Activated CD8-positive, alpha-beta memory T cell treated with anti-CD3 and anti-CD28 coated beads, Interleukin-2, amount 50 U/mL, for 24 hours (primary cell): ENCODE data around the gene RNF183.

Experiments used
- DNase-seq: peaks from one replicate; pipeline ENCODE4 v3.0.0-alpha.2; 2020; ENCODE audit errors: extremely low read depth

RNF183 gene

DNA sequence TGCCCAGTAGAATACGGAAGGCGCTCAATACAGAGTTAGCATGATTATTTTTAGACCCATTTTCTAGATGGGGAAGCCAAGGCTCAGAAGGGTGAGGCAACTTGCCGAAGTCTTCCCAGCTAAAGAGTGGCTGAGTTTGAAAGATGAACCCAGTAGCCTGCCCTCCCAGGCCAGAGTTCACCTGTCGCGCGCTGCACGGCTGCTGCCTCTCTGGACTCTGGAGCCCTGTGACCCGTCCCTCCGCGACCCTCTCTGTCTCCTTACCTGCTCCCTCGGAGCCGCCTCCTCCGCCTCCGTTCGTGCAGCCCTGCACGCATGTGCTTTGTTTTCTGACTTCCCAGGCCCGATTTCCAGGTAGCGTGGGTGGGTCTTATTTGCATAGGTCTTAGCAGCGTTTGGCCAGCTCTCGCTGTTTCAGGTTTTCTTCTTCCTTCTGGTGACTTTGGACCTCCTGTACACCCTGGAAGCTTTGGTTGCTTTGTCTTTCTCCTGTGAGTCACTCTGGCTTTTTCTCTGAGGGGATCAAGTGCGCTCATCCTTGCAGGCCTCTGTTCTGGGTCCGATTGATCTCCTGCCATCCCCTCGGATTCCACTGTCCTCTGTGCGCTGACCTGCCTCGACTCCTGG, at the start of gene RNF183:
TSS of gene RNF183 (minus strand) at position 585 of the 627 bp plus-strand sequence. CDS start 5,192 bp downstream, outside the sequence.
- DNase-seq: no peak

DNA sequence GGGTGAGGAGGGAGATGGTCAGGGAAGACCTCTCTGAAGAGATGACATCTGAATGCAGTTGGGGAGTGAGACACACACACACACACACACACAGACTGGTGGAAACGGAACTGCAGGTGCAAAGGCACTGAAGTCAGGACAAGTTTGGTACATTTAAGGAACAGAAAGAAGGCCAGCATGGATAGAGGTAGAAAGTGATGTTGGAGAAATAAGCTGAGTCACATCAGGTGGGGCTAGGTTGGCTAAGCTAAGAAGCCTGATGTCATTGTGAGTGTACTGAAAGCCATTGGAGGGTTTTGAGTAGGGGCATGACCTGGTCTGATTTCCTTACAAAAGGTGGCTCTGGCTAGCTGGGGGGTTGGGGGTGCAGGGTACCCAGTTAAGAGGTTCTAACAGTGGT, 49.2 kb upstream of the RNF183 start:
- DNase-seq: no peak

GRCh38 chr9:113352006-113352405, 48.8 kb upstream of the RNF183 start:
- no peak for DNase-seq

GRCh38 chr9:113350937-113351336, 47.8 kb upstream of the RNF183 start:
- no peak for DNase-seq

- DNase-seq: no peak
Measured at GRCh38 chr9:113350107-113350661, 47.0 kb upstream of the RNF183 start.

- DNase-seq: no peak
Measured at GRCh38 chr9:113349445-113350094, 46.4 kb upstream of the RNF183 start, which contains the start of gene BSPRY. Gene BSPRY, plus strand, starts transcription at chr9:113349541. Its CDS starts 39 bp downstream, at chr9:113349580.

- DNase-seq: no peak
Measured at GRCh38 chr9:113349066-113349444, 45.9 kb upstream of the RNF183 start.

DNA sequence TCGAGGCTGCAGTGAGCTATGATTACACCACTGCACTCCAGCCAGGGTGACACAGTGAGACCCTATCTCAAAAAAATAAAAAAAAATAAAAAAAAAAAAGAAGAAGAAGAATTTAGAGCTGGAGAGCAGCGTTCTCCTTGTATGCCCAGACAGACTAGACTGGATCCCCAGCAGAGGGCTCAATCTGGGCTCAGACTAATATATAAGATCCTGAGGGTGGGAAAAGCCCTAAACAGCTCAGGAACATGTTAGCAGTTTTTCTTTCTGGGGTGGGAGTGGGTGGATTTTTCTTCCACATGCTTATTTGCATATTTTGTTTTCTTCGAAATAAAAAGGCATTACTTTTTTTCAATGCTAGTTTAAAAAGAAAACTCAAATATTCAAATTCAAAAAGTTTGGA, 45.3 kb upstream of the RNF183 start:
- DNase-seq: no peak

- no peak for DNase-seq
Measured at GRCh38 chr9:113345671-113346070, 42.5 kb upstream of the RNF183 start.

DNA sequence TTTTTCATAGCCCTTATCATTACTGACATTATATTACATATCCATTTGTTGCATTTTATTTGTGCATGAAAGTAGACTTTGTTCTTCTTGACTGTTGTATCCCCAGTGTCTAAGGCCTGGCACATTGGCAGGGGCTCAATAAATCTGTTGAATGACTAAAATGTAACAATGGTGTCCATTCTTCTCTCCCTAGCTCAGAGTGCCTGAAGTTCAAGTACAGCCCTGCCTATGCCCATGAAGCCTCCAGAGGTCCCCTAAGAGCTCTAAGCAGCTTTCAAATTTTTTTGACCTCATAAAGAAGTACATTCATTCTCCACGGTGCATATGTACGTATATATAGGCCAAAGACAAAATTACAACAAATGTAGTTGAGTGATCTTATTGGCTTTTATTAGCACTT, 42.0 kb upstream of the RNF183 start:
- no peak for DNase-seq

DNA sequence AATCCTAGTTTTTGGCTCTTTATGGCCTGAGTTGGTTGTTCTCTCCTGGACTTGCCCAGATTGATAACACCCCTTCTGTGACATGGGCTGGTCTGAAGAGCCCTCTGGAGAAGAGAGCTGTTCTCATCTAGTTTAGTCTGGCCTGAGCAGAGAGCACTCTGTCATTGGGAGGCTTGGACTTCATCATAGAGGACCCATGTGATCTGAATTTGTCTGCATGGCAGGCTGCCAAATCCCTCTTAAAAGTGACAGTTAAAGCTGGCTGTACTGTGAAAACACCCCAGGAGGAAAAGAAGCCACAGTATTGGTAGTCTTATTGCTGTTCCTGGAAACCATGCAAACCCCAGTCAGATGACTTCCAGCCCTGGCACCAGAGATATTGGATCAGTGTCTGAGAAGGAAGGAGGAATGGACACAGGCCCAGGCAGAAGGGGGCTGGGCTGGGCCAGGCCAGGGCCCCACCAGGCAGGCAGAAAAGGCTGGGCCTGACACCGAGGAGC, 40.6 kb upstream of the RNF183 start:
- no peak for DNase-seq

GRCh38 chr9:113341712-113342410, 38.7 kb upstream of the RNF183 start:
- DNase-seq: no peak

GRCh38 chr9:113340011-113340699, 37.0 kb upstream of the RNF183 start, which contains the start of gene WDR31:
Gene WDR31, minus strand, starts transcription at chr9:113340275. Its CDS starts 8,253 bp downstream, at chr9:113332022.
- peak; percentile 51 for DNase-seq

DNA sequence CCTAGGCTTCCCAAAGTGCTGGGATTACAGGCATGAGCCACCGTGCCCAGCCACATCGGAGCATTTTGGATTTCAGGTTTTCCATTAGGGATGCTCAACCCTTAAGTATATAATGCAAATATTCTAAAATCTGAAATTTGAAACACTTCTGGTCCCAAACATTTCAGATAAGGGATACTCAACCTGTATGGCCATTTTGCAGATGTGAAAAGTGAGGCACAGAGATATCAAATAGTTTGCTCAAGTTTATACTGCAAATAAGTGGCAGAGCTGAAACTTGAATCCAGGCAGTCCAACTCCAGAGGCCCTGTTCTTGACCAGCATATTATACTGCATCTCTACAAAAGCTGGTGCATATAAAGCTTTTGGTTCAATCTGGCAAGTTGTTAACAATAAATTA, 34.5 kb upstream of the RNF183 start:
- no peak for DNase-seq

- no peak for DNase-seq
Measured at GRCh38 chr9:113331780-113332179, 28.6 kb upstream of the RNF183 start.

- no peak for DNase-seq
Measured at GRCh38 chr9:113328045-113328782, 25.0 kb upstream of the RNF183 start.

- DNase-seq: no peak
Measured at GRCh38 chr9:113326230-113326629, 23.1 kb upstream of the RNF183 start.

DNA sequence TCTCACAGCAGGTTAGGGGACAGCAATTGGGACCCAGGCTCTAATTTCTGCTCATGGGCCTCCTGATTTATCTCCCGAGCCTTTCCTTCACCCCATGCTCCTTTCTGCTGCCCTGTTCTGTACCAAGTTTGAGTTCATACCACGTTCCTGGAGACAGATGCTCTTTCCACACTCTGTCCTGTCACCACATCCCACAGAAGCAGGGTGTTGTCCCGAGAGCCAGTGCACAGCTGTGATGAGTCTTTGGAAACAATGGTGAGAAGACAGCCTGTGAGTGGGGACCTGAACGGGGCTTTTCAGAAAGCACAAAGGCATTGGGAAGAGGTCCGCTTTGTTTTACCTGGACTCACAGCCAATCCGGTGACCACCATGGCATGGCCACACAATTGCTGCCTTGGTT, 19.5 kb upstream of the RNF183 start:
- DNase-seq: no peak

- DNase-seq: no peak
Measured at GRCh38 chr9:113320051-113320450, 16.9 kb upstream of the RNF183 start.

DNA sequence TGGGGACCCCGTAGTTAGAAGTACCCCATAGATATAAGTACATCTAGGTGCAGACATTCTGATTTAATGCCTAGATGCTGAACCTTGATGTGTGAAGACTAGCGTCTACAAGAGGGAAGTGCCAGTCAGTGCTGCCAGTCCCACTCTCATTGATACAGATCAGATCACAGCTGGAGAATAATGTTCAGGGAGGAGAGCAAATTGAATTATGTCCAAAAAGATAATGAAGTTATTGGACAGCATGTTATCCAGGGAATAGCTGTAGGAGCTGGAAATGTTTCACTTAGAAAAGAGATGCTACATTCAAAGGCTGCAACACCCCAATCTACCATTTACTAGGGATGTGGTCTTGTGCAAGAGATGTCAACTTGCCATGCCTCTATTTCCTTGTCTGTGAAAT, 15.9 kb upstream of the RNF183 start:
- DNase-seq: no peak

DNA sequence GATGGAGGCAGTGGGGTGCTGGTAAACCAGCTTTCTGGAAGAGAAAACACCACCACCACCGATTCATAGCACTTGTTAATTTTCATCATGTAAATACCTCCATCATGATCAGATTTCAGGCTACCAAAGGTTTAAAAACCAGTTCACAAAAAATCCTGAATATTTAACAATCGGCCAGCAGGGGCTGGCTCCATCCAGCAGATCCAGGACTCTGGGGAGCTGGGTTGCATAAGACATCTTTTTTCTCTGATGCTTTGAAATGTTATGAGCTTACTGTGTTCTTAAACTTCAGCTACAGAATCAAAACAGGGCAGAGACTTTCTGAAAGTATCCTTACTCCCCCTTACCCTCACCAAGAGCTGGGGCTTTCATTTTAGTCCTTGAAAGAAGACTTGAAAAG, 14.6 kb upstream of the RNF183 start:
- no peak for DNase-seq
